Hepatocyte (in vitro differentiated cells): ENCODE measurements around the gene KCND3. TPM values are rescaled to one million over a fixed set of nuclear protein-coding genes. Genes with fewer than 3 reads are reported as not detected.

ENCODE experiments used
- DNase-seq: peaks from one replicate; pipeline ENCODE4 v3.0.0-alpha.2; 2016; ENCODE audit warnings: low spot score
- H2AFZ ChIP-seq: fragments of 200-600 bp; sonication (generic); 2 replicates; pipeline ENCODE4 v1.6.0; 2016; ENCODE audit warnings: antibody characterized with exemption, mild to moderate bottlenecking
- H3K27ac ChIP-seq: fragments of 200-600 bp; sonication (generic); 2 replicates; pipeline ENCODE4 v1.5.1; 2016; ENCODE audit warnings: mild to moderate bottlenecking
- H3K27me3 ChIP-seq: fragments of 200-600 bp; sonication (generic); 2 replicates; pipeline ENCODE4 v1.6.1; 2016
- H3K36me3 ChIP-seq: fragments of 200-600 bp; sonication (generic); replicated peaks from 2 replicates; pipeline ENCODE4 v1.5.1; 2016; ENCODE audit warnings: low read depth; ENCODE audit not compliant: insufficient read depth
- H3K4me1 ChIP-seq: fragments of 200-600 bp; sonication (generic); 2 replicates; pipeline ENCODE4 v1.5.1; 2016; ENCODE audit warnings: mild to moderate bottlenecking, moderate library complexity; ENCODE audit not compliant: insufficient read depth
- H3K4me2 ChIP-seq: fragments of 200-600 bp; sonication (generic); 2 replicates; pipeline ENCODE4 v1.6.0; 2016
- H3K4me3 ChIP-seq: fragments of 200-600 bp; sonication (generic); 2 replicates; pipeline ENCODE4 v1.5.1; 2016; ENCODE audit warnings: mild to moderate bottlenecking
- H3K79me2 ChIP-seq: fragments of 200-600 bp; sonication (generic); 2 replicates; pipeline ENCODE4 v1.6.0; 2017; ENCODE audit warnings: mild to moderate bottlenecking
- H3K9me2 ChIP-seq: fragments of 200-600 bp; sonication (generic); replicated peaks from 2 replicates; pipeline ENCODE4 v1.6.0; 2017; ENCODE audit warnings: mild to moderate bottlenecking; ENCODE audit not compliant: insufficient read depth
- H3K9me3 ChIP-seq: fragments of 200-600 bp; sonication (generic); 2 replicates; pipeline ENCODE4 v1.5.1; 2016; ENCODE audit warnings: low read depth, mild to moderate bottlenecking
- H4K20me1 ChIP-seq: fragments of 200-600 bp; sonication (generic); 2 replicates; pipeline ENCODE4 v1.6.0; 2016; ENCODE audit warnings: mild to moderate bottlenecking; ENCODE audit not compliant: insufficient read depth, poor library complexity, severe bottlenecking
- CTCF ChIP-seq: fragments of 200-600 bp; sonication (generic); IDR thresholded peaks from 2 replicates; pipeline ENCODE4 v1.5.1; 2016; ENCODE audit warnings: antibody characterized with exemption, mild to moderate bottlenecking; ENCODE audit not compliant: poor library complexity
- EZH2 ChIP-seq: fragments of 200-600 bp; sonication (generic); IDR thresholded peaks from 2 replicates; pipeline ENCODE4 v1.6.1; 2016; ENCODE audit warnings: antibody characterized with exemption, mild to moderate bottlenecking, borderline replicate concordance
- EZH2phosphoT487 ChIP-seq: fragments of 200-600 bp; sonication (generic); IDR thresholded peaks from one replicate; pipeline ENCODE4 v1.6.1; 2018; ENCODE audit warnings: antibody characterized with exemption, mild to moderate bottlenecking, low read depth, moderate library complexity; ENCODE audit not compliant: unreplicated experiment, severe bottlenecking
- WGBS: methylation state at CpG from one replicate; pipeline ENCODE4 v1.1.6; 2016; ENCODE audit warnings: low lambda C conversion rate; ENCODE audit errors: missing lambda C conversion rate; 5-methylcytosine and 5-hydroxymethylcytosine counted together
- polyA plus RNA-seq: library from polyadenylated mRNA; unstranded; fragments of >200 nt; fragmentation: Nextera tagmentation; extraction: Ambion mirVana; gene quantifications from 2 replicates; pipeline ENCODE4 v1.2.1, GENCODE V29; 2016
- total RNA-seq: library from RNA; depleted of rRNA; stranded (reverse); fragments of >200 nt; gene quantifications from 2 replicates; pipeline ENCODE4 v1.2.3, GENCODE V29; 2014

KCND3 gene
- total and polyA plus RNA-seq, 2 experiments from 2014 or later: 1.4 to 2.7 TPM

GRCh38 chr1:111843177-111843576, 146.3 kb downstream of the KCND3 start:
- WGBS: 73% methylated on average over 2 of the region's 2 CpGs
- no peak overlapping the region for H3K4me2 ChIP-seq
- no peaks in the 10 kb centered on the region for H3K9me3 ChIP-seq
- no peak overlapping the region for H3K4me3 ChIP-seq
- H3K4me1 ChIP-seq: no peaks in the 10 kb centered on the region
- H4K20me1 ChIP-seq: no peaks in the 10 kb centered on the region
- H3K27me3 ChIP-seq: no peaks in the 10 kb centered on the region
- H2AFZ ChIP-seq: no peak overlapping the region
- no peak overlapping the region for H3K27ac ChIP-seq
- no peak for DNase-seq
- TF ChIP-seq CTCF (no peak), EZH2 (no peak), EZH2phosphoT487 (no peak)
- H3K36me3 ChIP-seq: no peaks in the 10 kb centered on the region
- H3K9me2 ChIP-seq: no peaks in the 10 kb centered on the region
- no peaks in the 10 kb centered on the region for H3K79me2 ChIP-seq

- H3K79me2 ChIP-seq: no peaks in the 10 kb centered on the region
- no peaks in the 10 kb centered on the region for H3K9me3 ChIP-seq
- DNase-seq: no peak
- no peak overlapping the region for H3K4me3 ChIP-seq
- H3K9me2 ChIP-seq: no peaks in the 10 kb centered on the region
- no peaks in the 10 kb centered on the region for H3K4me1 ChIP-seq
- no peaks in the 10 kb centered on the region for H3K36me3 ChIP-seq
- no peak overlapping the region for H2AFZ ChIP-seq
- 93% methylated on average over 3 of the region's 3 CpGs for WGBS
- TF ChIP-seq EZH2phosphoT487: no peak
- no peak for TF ChIP-seq EZH2
- TF ChIP-seq CTCF: no peak
- no peak overlapping the region for H3K4me2 ChIP-seq
- H3K27ac ChIP-seq: no peak overlapping the region
- no peaks in the 10 kb centered on the region for H3K27me3 ChIP-seq
- H4K20me1 ChIP-seq: no peaks in the 10 kb centered on the region
Measured at GRCh38 chr1:111842411-111842810, 147.1 kb downstream of the KCND3 start.

GRCh38 chr1:111841746-111842145, 147.7 kb downstream of the KCND3 start:
- DNase-seq: no peak
- no peak for TF ChIP-seq EZH2phosphoT487
- no peak for TF ChIP-seq CTCF
- TF ChIP-seq EZH2: no peak
- Histone ChIP-seq H4K20me1 (no peaks in the 10 kb centered on the region), H3K4me3 (no peak overlapping the region), H2AFZ (no peak overlapping the region), H3K27me3 (no peaks in the 10 kb centered on the region), H3K4me2 (no peak overlapping the region), H3K27ac (no peak overlapping the region), H3K9me2 (no peaks in the 10 kb centered on the region), H3K9me3 (no peaks in the 10 kb centered on the region), H3K4me1 (no peaks in the 10 kb centered on the region), H3K36me3 (no peaks in the 10 kb centered on the region), H3K79me2 (no peaks in the 10 kb centered on the region)
- 93% methylated on average over 2 of the region's 2 CpGs for WGBS

GRCh38 chr1:111841189-111841588, 148.3 kb downstream of the KCND3 start:
- 83% methylated on average over 7 of the region's 7 CpGs for WGBS
- no peak overlapping the region for H3K27ac ChIP-seq
- no peak overlapping the region for H3K4me3 ChIP-seq
- H3K4me2 ChIP-seq: no peak overlapping the region
- H3K4me1 ChIP-seq: no peaks in the 10 kb centered on the region
- no peaks in the 10 kb centered on the region for H4K20me1 ChIP-seq
- DNase-seq: no peak
- H3K27me3 ChIP-seq: no peaks in the 10 kb centered on the region
- TF ChIP-seq EZH2phosphoT487 (no peak), CTCF (no peak), EZH2 (no peak)
- H3K79me2 ChIP-seq: no peaks in the 10 kb centered on the region
- H2AFZ ChIP-seq: no peak overlapping the region
- no peaks in the 10 kb centered on the region for H3K9me2 ChIP-seq
- H3K9me3 ChIP-seq: no peaks in the 10 kb centered on the region
- no peaks in the 10 kb centered on the region for H3K36me3 ChIP-seq
